Upper lobe of left lung (tissue), 4 donors: ENCODE measurements around the gene GARIN6.

ENCODE experiments used
- CTCF ChIP-seq, 6 experiments: fragments of 450-650 bp in 4 of 6; fragments of 200-600 bp in 2 of 6; sonication (generic) in 2 of 6; IDR thresholded peaks; one replicate each; pipeline ENCODE4 v1.5.1; 2016 to 2019; ENCODE audit warnings: antibody characterized with exemption in 6 of 6
- EP300 ChIP-seq, 4 donors: sonication (generic); formaldehyde crosslinking; IDR thresholded peaks; one replicate each; pipeline ENCODE4 v1.5.1; 2017; ENCODE audit warnings: antibody characterized with exemption in 4 of 4, control low read depth in 2 of 4
- POLR2A ChIP-seq, 4 donors: fragments of 450-650 bp; IDR thresholded peaks; one replicate each; pipeline ENCODE4 v1.5.1; 2016 to 2017; ENCODE audit warnings: antibody characterized with exemption in 4 of 4, mild to moderate bottlenecking in 2 of 4
- POLR2AphosphoS5 ChIP-seq, 2 donors: sonication (generic); formaldehyde crosslinking; IDR thresholded peaks; one replicate each; pipeline ENCODE4 v1.5.1; 2017; ENCODE audit warnings: antibody characterized with exemption in 2 of 2

GRCh38 chr12:99618657-99619056, 28.9 kb upstream of the GARIN6 start:
- TF ChIP-seq POLR2A (IDR thresholded peaks at IDR 0.05) (no peak), CTCF (IDR thresholded peaks at IDR 0.05) (no peak), EP300 (IDR thresholded peaks at IDR 0.05) (no peak), POLR2AphosphoS5 (IDR thresholded peaks at IDR 0.05) (no peak)
